GM12878 (cell line): ENCODE results near the gene LRBA. TPM values are rescaled to one million over a fixed set of nuclear protein-coding genes. Genes with fewer than 3 reads are reported as not detected.

ENCODE experiments used
- ATAC-seq: fragments of 200-7000 bp; cut with Tn5 transposase; 3 replicates; pipeline ENCODE4 v1.9.1; 2020; ENCODE audit warnings: mild to moderate bottlenecking, moderate library complexity
- BruUV-seq: library from RNA; stranded (reverse); fragments of 400-500 nt; replicated peaks from 2 replicates; lab custom pipeline; 2021; lab: Mats Ljungman, UMichigan
- CTCF ChIA-PET: fragments of 300-600 bp; sonication (Branson Sonifier 250); formaldehyde crosslinking; extraction: SDS; loops from one replicate; lab custom pipeline; 2021; ENCODE audit warnings: inconsistent platforms; lab: Yijun Ruan, JAX
- POLR2A ChIA-PET: fragments of 350-600 bp; formaldehyde crosslinking; extraction: SDS; loops from one replicate; lab custom pipeline; 2021; ENCODE audit warnings: inconsistent platforms; lab: Charles Lee
- RAD21 ChIA-PET: fragments of 300-600 bp; sonication (Branson Sonifier 250); formaldehyde crosslinking; loops from one replicate; lab custom pipeline; 2023; ENCODE audit warnings: antibody characterized with exemption; ENCODE audit not compliant: unreplicated experiment; lab: Charles Lee
- SMC1A ChIA-PET: fragments of 300-600 bp; sonication (Branson Sonifier 250); formaldehyde crosslinking; loops from one replicate; lab custom pipeline; 2023; ENCODE audit not compliant: unreplicated experiment, uncharacterized antibody; lab: Charles Lee
- DNase-seq: peaks from one replicate; pipeline ENCODE4 v3.0.0-alpha.2; 2011; ENCODE audit warnings: low read depth, low spot score
- FAIRE-seq: peaks from 3 replicates; lab custom pipeline; 2011; peaks lifted over from hg19 to GRCh38; lab: Jason Lieb, UNC
- H2AFZ ChIP-seq: 2 replicates; pipeline ENCODE4 v1.6.0; 2011; ENCODE audit warnings: low read depth, low read length, control low read depth; ENCODE audit not compliant: control insufficient read depth
- H3K27ac ChIP-seq: 2 replicates; pipeline ENCODE4 v1.5.1; 2011; ENCODE audit warnings: control low read depth; ENCODE audit not compliant: control insufficient read depth, insufficient read depth
- H3K27me3 ChIP-seq, 2 experiments: replicated peaks in 1 of 2; 2 replicates each; pipeline versions ENCODE4 v1.6.0 to v1.6.1; 2011; ENCODE audit warnings: low read length in 1 of 2; ENCODE audit not compliant: control insufficient read depth in 2 of 2, insufficient read depth in 2 of 2
- H3K36me3 ChIP-seq, 2 experiments: 2 replicates each; pipeline ENCODE4 v1.5.1; 2011; ENCODE audit warnings: low read length in 1 of 2; ENCODE audit not compliant: control insufficient read depth in 2 of 2, insufficient read depth in 2 of 2
- H3K4me1 ChIP-seq: 2 replicates; pipeline ENCODE4 v1.6.1; 2011; ENCODE audit warnings: mild to moderate bottlenecking, low read length, moderate library complexity, mixed read lengths; ENCODE audit not compliant: control insufficient read depth, insufficient read depth
- H3K4me2 ChIP-seq: 2 replicates; pipeline ENCODE4 v1.6.0; 2011; ENCODE audit warnings: control low read depth; ENCODE audit not compliant: control insufficient read depth, insufficient read depth
- H3K4me3 ChIP-seq: fragments of 200-600 bp; sonication (generic); 2 replicates; pipeline ENCODE4 v1.5.1; 2016
- H3K79me2 ChIP-seq: 2 replicates; pipeline ENCODE4 v1.6.0; 2011; ENCODE audit warnings: low read length; ENCODE audit not compliant: control insufficient read depth, insufficient read depth
- H3K9ac ChIP-seq: 2 replicates; pipeline ENCODE4 v1.8.0; 2011; ENCODE audit warnings: low read length, control low read depth, mixed read lengths; ENCODE audit not compliant: control insufficient read depth, insufficient read depth
- H3K9me3 ChIP-seq: replicated peaks from 3 replicates; pipeline ENCODE4 v1.5.1; 2011; ENCODE audit warnings: mild to moderate bottlenecking, low read length; ENCODE audit not compliant: control insufficient read depth, insufficient read depth
- H4K20me1 ChIP-seq: 2 replicates; pipeline ENCODE4 v1.6.0; 2011; ENCODE audit not compliant: control insufficient read depth, insufficient read depth
- CBX3 ChIP-seq: fragments of 200-600 bp; sonication (generic); IDR thresholded peaks from 2 replicates; pipeline ENCODE4 v1.6.1; 2016; ENCODE audit warnings: low read depth, borderline replicate concordance
- FOS ChIP-seq: IDR thresholded peaks from 3 replicates; pipeline ENCODE4 v1.6.1; 2011; ENCODE audit warnings: borderline replicate concordance; ENCODE audit not compliant: insufficient read length; ENCODE audit errors: extremely low read depth
- JUNB ChIP-seq: IDR thresholded peaks from 2 replicates; pipeline ENCODE4 v1.6.1; 2016; ENCODE audit warnings: antibody characterized with exemption, mild to moderate bottlenecking
- NFIC ChIP-seq: IDR thresholded peaks from 2 replicates; pipeline ENCODE4 v1.6.1; 2012; ENCODE audit warnings: low read depth, mild to moderate bottlenecking, inconsistent platforms, low read length, moderate library complexity
- RB1 ChIP-seq: fragments of 450-650 bp; formaldehyde crosslinking; IDR thresholded peaks from 2 replicates; pipeline ENCODE4 v1.6.1; 2017; ENCODE audit warnings: mild to moderate bottlenecking, borderline replicate concordance
- TCF12 ChIP-seq: IDR thresholded peaks from 2 replicates; pipeline ENCODE4 v1.6.1; 2011; ENCODE audit warnings: low read depth, mild to moderate bottlenecking, low read length
- WGBS: methylation state at CpG from one replicate; pipeline ENCODE4 v1.1.6; 2016; ENCODE audit warnings: low lambda C conversion rate; ENCODE audit not compliant: insufficient replicate concordance, insufficient coverage; ENCODE audit errors: missing lambda C conversion rate; 5-methylcytosine and 5-hydroxymethylcytosine counted together
- in situ Hi-C: fragments of 300-500 bp; cut with MboI; formaldehyde crosslinking; loops from 9 replicates; pipeline ENCODE4 v1.14.3; 2018; ENCODE audit warnings: mixed read lengths
- intact Hi-C: fragments of 100-400 bp; cut with micrococcal nuclease; formaldehyde crosslinking; loops from one replicate; pipeline ENCODE4 v1.14.2; 2022; ENCODE audit not compliant: unreplicated experiment
- polyA plus RNA-seq, 11 experiments: library from polyadenylated mRNA; depleted of rRNA in 4 of 11; unstranded in 6 of 11; stranded (reverse) in 5 of 11; fragments of >200 nt; fragmentation: Nextera tagmentation in 4 of 11; fragmentation: Illumina TruSeq in 1 of 11; extraction: Ambion mirVana in 4 of 11; extraction: Trizol in 1 of 11; gene quantifications; 1 replicate in 1 of 11; 2 replicates in 10 of 11; pipeline versions ENCODE4 v1.2.1 to v1.2.3, GENCODE V29; 2011 to 2016; ENCODE audit warnings: inconsistent platforms in 2 of 11, missing spikeins in 2 of 11, low read depth in 1 of 11
- total RNA-seq, 4 experiments: library from RNA; depleted of rRNA in 3 of 4; stranded (reverse); fragments of >200 nt in 3 of 4; fragmentation: Illumina TruSeq in 1 of 4; extraction: Trizol in 1 of 4; gene quantifications; 2 replicates each; pipeline versions ENCODE4 v1.2.1 to v1.2.3, GENCODE V29; 2013 to 2021
- TF ChIP-seq, protein P1 (sequence below): fragments of 450-650 bp; formaldehyde crosslinking; IDR thresholded peaks from 2 replicates; pipeline ENCODE4 v1.4.0; 2020; ENCODE audit warnings: mild to moderate bottlenecking, moderate library complexity
- TF ChIP-seq, protein P2 (sequence below): fragments of 450-650 bp; IDR thresholded peaks from 2 replicates; pipeline ENCODE4 v1.6.1; 2017; ENCODE audit warnings: mild to moderate bottlenecking

Gene LRBA
- total and polyA plus RNA-seq, 10 of the 15 experiments (the other 5 are each of a cell fraction or from before 2014, with no cell fraction given), result 20.3 to 93.4 (median 55.0) TPM

DNA sequence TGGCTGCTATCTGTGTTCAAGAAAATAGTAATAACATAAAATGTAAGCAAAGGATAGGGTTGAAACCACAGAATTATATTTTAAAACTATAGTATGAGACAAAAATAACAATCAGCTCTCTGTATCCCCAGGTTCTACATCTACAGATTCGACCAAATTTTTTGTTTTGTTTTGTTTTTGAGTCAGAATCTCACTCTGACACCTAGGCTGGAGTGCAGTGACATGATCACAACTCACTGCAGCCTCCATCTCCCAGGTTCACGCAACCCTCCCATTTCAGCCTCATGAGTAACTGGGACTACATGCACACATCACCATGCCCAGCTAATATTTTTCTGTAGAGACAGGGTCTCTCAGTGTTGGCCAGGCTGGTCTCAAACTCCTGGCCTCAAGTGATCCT is 319.9 kb downstream of the LRBA start (continued):
- TF ChIP-seq, protein P1, sequence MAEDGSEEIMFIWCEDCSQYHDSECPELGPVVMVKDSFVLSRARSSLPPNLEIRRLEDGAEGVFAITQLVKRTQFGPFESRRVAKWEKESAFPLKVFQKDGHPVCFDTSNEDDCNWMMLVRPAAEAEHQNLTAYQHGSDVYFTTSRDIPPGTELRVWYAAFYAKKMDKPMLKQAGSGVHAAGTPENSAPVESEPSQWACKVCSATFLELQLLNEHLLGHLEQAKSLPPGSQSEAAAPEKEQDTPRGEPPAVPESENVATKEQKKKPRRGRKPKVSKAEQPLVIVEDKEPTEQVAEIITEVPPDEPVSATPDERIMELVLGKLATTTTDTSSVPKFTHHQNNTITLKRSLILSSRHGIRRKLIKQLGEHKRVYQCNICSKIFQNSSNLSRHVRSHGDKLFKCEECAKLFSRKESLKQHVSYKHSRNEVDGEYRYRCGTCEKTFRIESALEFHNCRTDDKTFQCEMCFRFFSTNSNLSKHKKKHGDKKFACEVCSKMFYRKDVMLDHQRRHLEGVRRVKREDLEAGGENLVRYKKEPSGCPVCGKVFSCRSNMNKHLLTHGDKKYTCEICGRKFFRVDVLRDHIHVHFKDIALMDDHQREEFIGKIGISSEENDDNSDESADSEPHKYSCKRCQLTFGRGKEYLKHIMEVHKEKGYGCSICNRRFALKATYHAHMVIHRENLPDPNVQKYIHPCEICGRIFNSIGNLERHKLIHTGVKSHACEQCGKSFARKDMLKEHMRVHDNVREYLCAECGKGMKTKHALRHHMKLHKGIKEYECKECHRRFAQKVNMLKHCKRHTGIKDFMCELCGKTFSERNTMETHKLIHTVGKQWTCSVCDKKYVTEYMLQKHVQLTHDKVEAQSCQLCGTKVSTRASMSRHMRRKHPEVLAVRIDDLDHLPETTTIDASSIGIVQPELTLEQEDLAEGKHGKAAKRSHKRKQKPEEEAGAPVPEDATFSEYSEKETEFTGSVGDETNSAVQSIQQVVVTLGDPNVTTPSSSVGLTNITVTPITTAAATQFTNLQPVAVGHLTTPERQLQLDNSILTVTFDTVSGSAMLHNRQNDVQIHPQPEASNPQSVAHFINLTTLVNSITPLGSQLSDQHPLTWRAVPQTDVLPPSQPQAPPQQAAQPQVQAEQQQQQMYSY (CRISPR knock-in tag), result no peak

DNA sequence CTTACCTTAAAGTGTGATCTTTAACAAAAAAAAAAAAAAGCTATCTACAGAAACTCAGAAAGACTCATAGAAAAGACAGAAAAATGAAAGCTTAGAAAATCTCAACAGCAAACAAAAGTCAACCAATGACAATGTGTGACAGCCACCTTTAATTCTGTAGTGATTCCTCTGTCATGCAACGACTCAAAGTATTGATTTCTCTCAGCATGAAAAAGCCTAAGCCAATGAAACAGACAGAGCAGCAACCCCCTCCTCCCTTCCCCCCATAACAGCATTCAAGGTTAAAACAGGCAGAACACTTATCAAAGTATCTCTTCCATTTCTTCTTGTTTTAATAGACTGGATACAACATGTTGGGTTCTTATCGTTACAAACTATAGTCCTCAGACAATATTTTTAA is 320.6 kb downstream of the LRBA start:
- intact Hi-C loops, result no loop called here
- 53% methylated on average over 2 of the region's 2 CpGs for WGBS
- no peak overlapping the region for H3K4me2 ChIP-seq
- CTCF ChIA-PET, result interaction anchor here (0.6 kb wide), 1 partner anchor 128 kb away, joined by 3 read pairs; no protein-coding TSS in a partner anchor
- ATAC-seq (peak; percentile 72), FAIRE-seq (no peak), DNase-seq (no peak)
- H4K20me1 ChIP-seq, result no peaks in the 10 kb centered on the region
- no peak for TF ChIP-seq FOS
- TF ChIP-seq, protein P2, sequence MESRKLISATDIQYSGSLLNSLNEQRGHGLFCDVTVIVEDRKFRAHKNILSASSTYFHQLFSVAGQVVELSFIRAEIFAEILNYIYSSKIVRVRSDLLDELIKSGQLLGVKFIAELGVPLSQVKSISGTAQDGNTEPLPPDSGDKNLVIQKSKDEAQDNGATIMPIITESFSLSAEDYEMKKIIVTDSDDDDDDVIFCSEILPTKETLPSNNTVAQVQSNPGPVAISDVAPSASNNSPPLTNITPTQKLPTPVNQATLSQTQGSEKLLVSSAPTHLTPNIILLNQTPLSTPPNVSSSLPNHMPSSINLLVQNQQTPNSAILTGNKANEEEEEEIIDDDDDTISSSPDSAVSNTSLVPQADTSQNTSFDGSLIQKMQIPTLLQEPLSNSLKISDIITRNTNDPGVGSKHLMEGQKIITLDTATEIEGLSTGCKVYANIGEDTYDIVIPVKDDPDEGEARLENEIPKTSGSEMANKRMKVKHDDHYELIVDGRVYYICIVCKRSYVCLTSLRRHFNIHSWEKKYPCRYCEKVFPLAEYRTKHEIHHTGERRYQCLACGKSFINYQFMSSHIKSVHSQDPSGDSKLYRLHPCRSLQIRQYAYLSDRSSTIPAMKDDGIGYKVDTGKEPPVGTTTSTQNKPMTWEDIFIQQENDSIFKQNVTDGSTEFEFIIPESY, result no peak
- TF ChIP-seq CBX3, result no peak
- TF ChIP-seq RB1, result no peak
- 0 out of 2 replicates have a peak, but pooled peaks have one; percentile 9 for TF ChIP-seq JUNB
- TF ChIP-seq TCF12, result no peak
- TF ChIP-seq NFIC, result no peak
- POLR2A ChIA-PET, result no interaction called here
- no peak overlapping the region for H3K4me3 ChIP-seq
- no peak overlapping the region for H3K9ac ChIP-seq
- H3K27ac ChIP-seq, result no peak overlapping the region
- H3K4me1 ChIP-seq, result no peaks in the 10 kb centered on the region
- no peaks in the 10 kb centered on the region for H3K79me2 ChIP-seq
- no peaks in the 10 kb centered on the region for H3K9me3 ChIP-seq
- H3K36me3 ChIP-seq, result no peaks in the 10 kb centered on the region
- no peaks in the 10 kb centered on the region for H3K27me3 ChIP-seq
- in situ Hi-C loops, result no loop called here
- no peak overlapping the region for H2AFZ ChIP-seq
- SMC1A ChIA-PET, result no interaction called here
- RAD21 ChIA-PET, result no interaction called here
- BruUV-seq, result no TSS peak
